Endothelial cell of umbilical vein (primary cell): Measurements from ENCODE around the gene SLC4A5. TPM values are rescaled to one million over a fixed set of nuclear protein-coding genes. Genes with fewer than 3 reads are reported as not detected.
A peak's percentile ranks its signal among the peaks of the same experiment; 100 is the strongest.

Source experiments
- BruUV-seq: library from RNA; stranded (reverse); fragments of 400-500 nt; replicated peaks from 2 replicates; lab custom pipeline; 2021; lab: Mats Ljungman, UMichigan
- CTCF ChIA-PET: fragments of 300-600, 350-600 bp; sonication (Branson Sonifier 250); formaldehyde crosslinking; loops from one replicate; lab custom pipeline; 2021; ENCODE audit warnings: antibody characterized with exemption, inconsistent platforms; lab: Charles Lee
- POLR2A ChIA-PET: fragments of 300-600, 350-600 bp; sonication (Branson Sonifier 250); formaldehyde crosslinking; loops from one replicate; lab custom pipeline; 2021; ENCODE audit warnings: antibody characterized with exemption, inconsistent platforms; lab: Charles Lee
- DNase-seq: peaks from one replicate; pipeline ENCODE4 v3.0.0-alpha.2; 2011; ENCODE audit warnings: low read depth, low spot score
- FAIRE-seq: peaks from 2 replicates; lab custom pipeline; 2011; peaks lifted over from hg19 to GRCh38; lab: Jason Lieb, UNC
- H2AFZ ChIP-seq: 2 replicates; pipeline ENCODE4 v1.6.0; 2012; ENCODE audit warnings: low read depth, low read length, control low read depth, inconsistent platforms
- H3K27ac ChIP-seq: 2 replicates; pipeline ENCODE4 v1.5.1; 2011; ENCODE audit warnings: low read depth, mild to moderate bottlenecking, control low read depth, low read length, moderate library complexity; ENCODE audit not compliant: insufficient read depth
- H3K27me3 ChIP-seq, 2 experiments: 2 replicates each; pipeline versions ENCODE4 v1.6.0 to v1.6.1; 2011; ENCODE audit warnings: low read length in 2 of 2, mixed read lengths in 1 of 2; ENCODE audit not compliant: control insufficient read depth in 2 of 2, insufficient read depth in 2 of 2
- H3K36me3 ChIP-seq, 2 experiments: 2 replicates in 1 of 2; 3 replicates in 1 of 2; pipeline ENCODE4 v1.5.1; 2011; ENCODE audit warnings: low read length in 2 of 2, mild to moderate bottlenecking in 1 of 2, moderate library complexity in 1 of 2; ENCODE audit not compliant: control insufficient read depth in 2 of 2, insufficient read depth in 2 of 2; ENCODE audit errors: extremely low read depth in 1 of 2
- H3K4me1 ChIP-seq: 3 replicates; pipeline ENCODE4 v1.5.1; 2011; ENCODE audit warnings: mild to moderate bottlenecking, low read length; ENCODE audit not compliant: control insufficient read depth, insufficient read depth; ENCODE audit errors: extremely low read depth
- H3K4me2 ChIP-seq: 2 replicates; pipeline ENCODE4 v1.6.1; 2011; ENCODE audit warnings: low read length, control low read depth, mixed read lengths; ENCODE audit not compliant: insufficient read depth
- H3K4me3 ChIP-seq, 3 experiments: fragments of 200-600 bp in 1 of 3; sonication (generic), shearing (Covaris generic) in 1 of 3; replicated peaks in 1 of 3; 2 replicates each; pipeline ENCODE4 v1.5.1; 2011 to 2016; ENCODE audit warnings: control low read depth in 3 of 3, low read length in 3 of 3, mild to moderate bottlenecking in 2 of 3, inconsistent platforms in 1 of 3, low read depth in 1 of 3, moderate library complexity in 1 of 3; ENCODE audit not compliant: insufficient read depth in 1 of 3
- H3K79me2 ChIP-seq: 2 replicates; pipeline ENCODE4 v1.6.0; 2012; ENCODE audit warnings: low read length, inconsistent platforms; ENCODE audit not compliant: control insufficient read depth, insufficient read depth
- H3K9ac ChIP-seq: replicated peaks from 2 replicates; pipeline ENCODE3; 2011; ENCODE audit warnings: low read length, control low read depth; ENCODE audit not compliant: insufficient read depth; ENCODE audit errors: extremely low read depth
- H3K9me1 ChIP-seq: replicated peaks from 3 replicates; pipeline ENCODE4 v1.6.0; 2011; ENCODE audit warnings: mild to moderate bottlenecking, low read length; ENCODE audit not compliant: control insufficient read depth, insufficient read depth; ENCODE audit errors: extremely low read depth
- H3K9me3 ChIP-seq: replicated peaks from 2 replicates; pipeline ENCODE4 v1.5.1; 2012; ENCODE audit warnings: low read length, inconsistent platforms; ENCODE audit not compliant: control insufficient read depth, insufficient read depth
- H4K20me1 ChIP-seq: replicated peaks from 2 replicates; pipeline ENCODE3; 2011; ENCODE audit warnings: mild to moderate bottlenecking, low read length; ENCODE audit not compliant: control insufficient read depth, insufficient read depth; ENCODE audit errors: extremely low read depth
- CTCF ChIP-seq, 2 donors: IDR thresholded peaks; 1 replicate in 1 of 2; 2 replicates in 1 of 2; pipeline ENCODE4 v1.5.1; 2011; ENCODE audit warnings: low read length in 2 of 2, mild to moderate bottlenecking in 2 of 2, moderate library complexity in 2 of 2, control low read depth in 1 of 2, inconsistent platforms in 1 of 2, low read depth in 1 of 2; ENCODE audit not compliant: insufficient read depth in 1 of 2; ENCODE audit errors: extremely low read depth in 1 of 2
- GATA2 ChIP-seq: IDR thresholded peaks from 2 replicates; pipeline ENCODE4 v1.7.0; 2011; ENCODE audit warnings: low read depth, mild to moderate bottlenecking, moderate library complexity, mixed read lengths, low read length; ENCODE audit not compliant: insufficient read length, insufficient read depth
- JUN ChIP-seq: IDR thresholded peaks from 2 replicates; pipeline ENCODE4 v1.6.1; 2011; ENCODE audit warnings: borderline replicate concordance, low read depth; ENCODE audit not compliant: insufficient read length, insufficient read depth
- MAX ChIP-seq: IDR thresholded peaks from 2 replicates; pipeline ENCODE4 v1.6.1; 2011; ENCODE audit not compliant: insufficient read depth, insufficient read length
- MYC ChIP-seq: IDR thresholded peaks from one replicate; pipeline ENCODE4 v1.6.1; 2011; ENCODE audit warnings: mild to moderate bottlenecking, low read depth, low read length
- POLR2AphosphoS5 ChIP-seq: IDR thresholded peaks from 2 replicates; pipeline ENCODE4 v1.6.1; 2012; ENCODE audit warnings: low read depth, mild to moderate bottlenecking, control low read depth, low read length, moderate library complexity; ENCODE audit not compliant: insufficient read depth
- dilution Hi-C: fragments of 300-500 bp; cut with MboI; formaldehyde crosslinking; loops from one replicate; pipeline ENCODE4 v1.15.0; 2019; ENCODE audit warnings: low sequenced_read_pairs; ENCODE audit not compliant: extremely low pct_ligation_motif_present
- intact Hi-C: fragments of 100-400 bp; cut with micrococcal nuclease; formaldehyde crosslinking; loops from one replicate; pipeline ENCODE4 v1.10.0; 2022
- polyA plus RNA-seq, 4 experiments: library from polyadenylated mRNA; depleted of rRNA in 3 of 4; stranded (reverse) in 3 of 4; unstranded in 1 of 4; fragments of >200 nt; gene quantifications; 2 replicates each; pipeline versions ENCODE4 v1.2.1 to v1.2.3, GENCODE V29; 2011 to 2012; ENCODE audit warnings: missing spikeins in 1 of 4
- total RNA-seq: library from RNA; stranded (reverse); gene quantifications from 2 replicates; pipeline ENCODE4 v1.2.3, GENCODE V29; 2021

The SLC4A5 gene
- total and polyA plus RNA-seq, 2 donors (not counting 3 experiments of a cell fraction or from before 2014, with no cell fraction given): 0.12 to 0.97 TPM

GRCh38 chr2:74391209-74391579, 48.0 kb upstream of the SLC4A5 start:
- Histone ChIP-seq H3K79me2 (peaks cover 50% of the 10 kb centered on the region), H3K4me2 (peak overlapping the region; percentile 97), H3K4me1 (peaks cover 12% of the 10 kb centered on the region), H3K9me3 (no peaks in the 10 kb centered on the region), H3K27me3 (no peaks in the 10 kb centered on the region), H4K20me1 (peaks cover 3% of the 10 kb centered on the region), H3K4me3 (peak overlapping the region; percentile 94 to 97 (median 96)), H3K9ac (peak overlapping the region; percentile 96), H2AFZ (peak overlapping the region; percentile 65), H3K36me3 (no peaks in the 10 kb centered on the region), H3K27ac (peak overlapping the region; percentile 34), H3K9me1 (no peaks in the 10 kb centered on the region)
- intact Hi-C loops (loop anchor here (5.0 to 10.0 kb wide), 2 partner anchors 54 to 566 kb away; partner anchors contain the start of gene STAMBP), dilution Hi-C loops (no loop called here)
- ChIA-PET POLR2A (interaction anchor here (0.7 to 1.1 kb wide), 2 partner anchors 11 to 240 kb away, joined by 3 to 6 read pairs; partner anchors contain the start of gene DCTN1), CTCF (interaction anchor here (0.6 to 2.6 kb wide), 28 partner anchors 8 to 569 kb away, joined by 3 to 22 read pairs (median 4); partner anchors contain the start of genes C2orf81, DCTN1, INO80B and WBP1)
- peak; percentile 87 for TF ChIP-seq GATA2
- TF ChIP-seq CTCF (IDR thresholded peaks at IDR 0.05; ENCODE audit: extremely low read depth in 1 of 2, insufficient read depth in 1 of 2, low read depth in 1 of 2, low read length in 2 of 2): no peak
- TF ChIP-seq MYC: no peak
- TF ChIP-seq MAX: no peak
- TF ChIP-seq JUN: no peak
- TF ChIP-seq POLR2AphosphoS5: no peak
- BruUV-seq: TSS peak; percentile 44
- FAIRE-seq (no peak), DNase-seq (peak; percentile 61)
